Measurements from ENCODE around the gene AGFG1. TPM values are rescaled to one million over a fixed set of nuclear protein-coding genes. Genes with fewer than 3 reads are reported as not detected.

AGFG1 gene
- total RNA-seq, 1 donor from 2014 or later: 84.1 TPM

DNA sequence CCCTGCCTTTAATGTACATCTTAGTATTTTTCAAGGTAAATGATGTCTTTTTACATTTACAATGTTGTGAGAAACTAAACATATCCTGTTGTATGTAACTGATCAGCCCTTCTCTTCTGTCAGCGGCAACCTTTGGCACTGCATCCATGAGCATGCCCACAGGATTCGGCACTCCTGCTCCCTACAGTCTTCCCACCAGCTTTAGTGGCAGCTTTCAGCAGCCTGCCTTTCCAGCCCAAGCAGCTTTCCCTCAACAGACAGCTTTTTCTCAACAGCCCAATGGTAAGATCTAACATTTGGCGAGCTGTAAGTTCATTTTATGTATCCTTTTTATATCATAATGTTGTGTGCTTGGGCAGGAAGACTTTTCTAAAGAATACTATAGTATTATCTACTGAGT lies 79.9 kb downstream of the AGFG1 start:
- Histone ChIP-seq H3K36me3 (ENCODE audit: insufficient read depth, low read length) (peaks cover 26% of the 10 kb centered on the region), H3K9me3 (ENCODE audit: insufficient read depth, low read depth, low read length) (no peaks in the 10 kb centered on the region), H3K27ac (ENCODE audit: low read depth, low read length) (no peak overlapping the region), H2AFZ (ENCODE audit: low read depth, low read length) (no peak overlapping the region), H3K9ac (ENCODE audit: low read length) (no peak overlapping the region), H3K79me2 (ENCODE audit: insufficient read depth, low read length) (peaks cover 1% of the 10 kb centered on the region), H3K4me2 (ENCODE audit: low read length) (no peak overlapping the region), H3K4me1 (ENCODE audit: insufficient read depth, low read length) (no peaks in the 10 kb centered on the region), H3K27me3 (ENCODE audit: insufficient read depth, low read length) (no peaks in the 10 kb centered on the region), H4K20me1 (ENCODE audit: insufficient read depth, low read length) (peaks cover 9% of the 10 kb centered on the region), H3K4me3 (ENCODE audit: insufficient read depth, low read depth, low read length) (no peak overlapping the region)
- DNase-seq (ENCODE audit: low read depth) (no peak), FAIRE-seq (no peak)
- TF ChIP-seq, protein P1, sequence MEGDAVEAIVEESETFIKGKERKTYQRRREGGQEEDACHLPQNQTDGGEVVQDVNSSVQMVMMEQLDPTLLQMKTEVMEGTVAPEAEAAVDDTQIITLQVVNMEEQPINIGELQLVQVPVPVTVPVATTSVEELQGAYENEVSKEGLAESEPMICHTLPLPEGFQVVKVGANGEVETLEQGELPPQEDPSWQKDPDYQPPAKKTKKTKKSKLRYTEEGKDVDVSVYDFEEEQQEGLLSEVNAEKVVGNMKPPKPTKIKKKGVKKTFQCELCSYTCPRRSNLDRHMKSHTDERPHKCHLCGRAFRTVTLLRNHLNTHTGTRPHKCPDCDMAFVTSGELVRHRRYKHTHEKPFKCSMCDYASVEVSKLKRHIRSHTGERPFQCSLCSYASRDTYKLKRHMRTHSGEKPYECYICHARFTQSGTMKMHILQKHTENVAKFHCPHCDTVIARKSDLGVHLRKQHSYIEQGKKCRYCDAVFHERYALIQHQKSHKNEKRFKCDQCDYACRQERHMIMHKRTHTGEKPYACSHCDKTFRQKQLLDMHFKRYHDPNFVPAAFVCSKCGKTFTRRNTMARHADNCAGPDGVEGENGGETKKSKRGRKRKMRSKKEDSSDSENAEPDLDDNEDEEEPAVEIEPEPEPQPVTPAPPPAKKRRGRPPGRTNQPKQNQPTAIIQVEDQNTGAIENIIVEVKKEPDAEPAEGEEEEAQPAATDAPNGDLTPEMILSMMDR (IDR thresholded peaks at IDR 0.05; ENCODE audit: insufficient read depth, low read depth, low read length): no peak
- TF ChIP-seq EZH2 (IDR thresholded peaks at IDR 0.05; ENCODE audit: insufficient read depth, low read length): no peak
- H3K4me3 Mint-ChIP-seq (ENCODE audit: unreplicated experiment): no peak overlapping the region
- H3K4me1 Mint-ChIP-seq (ENCODE audit: low read depth, unreplicated experiment): peaks cover 2% of the 10 kb centered on the region
- peaks cover 7% of the 10 kb centered on the region for H3K36me3 Mint-ChIP-seq (ENCODE audit: low read depth, unreplicated experiment)
- H3K9me3 Mint-ChIP-seq (ENCODE audit: unreplicated experiment): no peaks in the 10 kb centered on the region
- H3K27me3 Mint-ChIP-seq (ENCODE audit: low read depth, unreplicated experiment): no peaks in the 10 kb centered on the region
- H3K27ac Mint-ChIP-seq (ENCODE audit: unreplicated experiment): no peak overlapping the region

DNA sequence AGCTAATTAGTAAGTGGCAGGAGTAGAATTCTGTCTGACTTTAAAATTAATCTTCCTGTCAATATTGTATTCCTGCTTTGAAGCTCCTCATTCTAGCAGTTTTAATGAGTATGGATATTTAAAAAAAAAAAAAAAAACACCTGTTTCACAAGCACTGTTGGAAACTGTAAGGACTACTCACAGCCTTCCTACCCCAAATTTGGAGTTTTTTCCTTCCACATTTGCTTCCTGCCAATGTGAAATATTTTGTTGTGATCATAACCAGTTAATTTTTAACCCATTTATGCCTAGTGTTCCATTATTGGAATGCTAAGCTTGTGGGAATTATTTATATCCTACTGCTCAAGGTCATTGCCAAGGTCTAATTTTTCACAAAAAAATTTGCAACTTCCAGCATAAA lies 90.6 kb downstream of the AGFG1 start:
- no peak for FAIRE-seq
- H3K4me3 Mint-ChIP-seq (ENCODE audit: unreplicated experiment): no peak overlapping the region

DNA sequence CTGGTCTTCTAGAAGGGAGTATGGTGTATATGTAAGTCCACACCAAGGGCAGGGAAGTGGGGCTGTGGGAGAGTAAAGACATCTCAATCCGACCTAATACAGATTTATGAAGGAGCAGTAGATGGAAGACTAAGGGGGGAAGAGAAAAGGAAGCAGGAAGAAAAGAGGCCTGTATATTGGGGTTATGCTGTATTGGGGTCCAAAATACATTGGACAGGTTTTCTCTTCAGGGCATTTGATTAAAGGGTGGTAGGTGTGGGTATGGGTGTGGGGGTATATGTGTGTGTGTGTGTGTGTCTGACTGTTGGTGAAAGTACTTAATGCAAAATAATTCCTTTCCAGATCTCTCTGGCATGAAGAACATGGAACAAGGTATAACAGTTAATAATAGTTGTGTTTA lies 93.1 kb downstream of the AGFG1 start:
- Histone ChIP-seq H3K79me2 (ENCODE audit: insufficient read depth, low read length) (no peaks in the 10 kb centered on the region), H3K36me3 (ENCODE audit: insufficient read depth, low read length) (no peaks in the 10 kb centered on the region), H3K4me1 (ENCODE audit: insufficient read depth, low read length) (no peaks in the 10 kb centered on the region), H4K20me1 (ENCODE audit: insufficient read depth, low read length) (no peaks in the 10 kb centered on the region), H3K4me2 (ENCODE audit: low read length) (no peak overlapping the region), H3K4me3 (ENCODE audit: insufficient read depth, low read depth, low read length) (no peak overlapping the region), H3K9me3 (ENCODE audit: insufficient read depth, low read depth, low read length) (no peaks in the 10 kb centered on the region), H3K27me3 (ENCODE audit: insufficient read depth, low read length) (no peaks in the 10 kb centered on the region), H2AFZ (ENCODE audit: low read depth, low read length) (no peak overlapping the region), H3K9ac (ENCODE audit: low read length) (no peak overlapping the region), H3K27ac (ENCODE audit: low read depth, low read length) (no peak overlapping the region)
- Mint-ChIP-seq H3K4me3 (ENCODE audit: unreplicated experiment) (no peak overlapping the region), H3K36me3 (ENCODE audit: low read depth, unreplicated experiment) (peaks cover 5% of the 10 kb centered on the region), H3K9me3 (ENCODE audit: unreplicated experiment) (no peaks in the 10 kb centered on the region), H3K27ac (ENCODE audit: unreplicated experiment) (no peak overlapping the region), H3K4me1 (ENCODE audit: low read depth, unreplicated experiment) (peaks cover 2% of the 10 kb centered on the region), H3K27me3 (ENCODE audit: low read depth, unreplicated experiment) (no peaks in the 10 kb centered on the region)
- FAIRE-seq (no peak), DNase-seq (ENCODE audit: low read depth) (no peak)
- no peak for TF ChIP-seq EZH2 (IDR thresholded peaks at IDR 0.05; ENCODE audit: insufficient read depth, low read length)
- TF ChIP-seq, protein P1 (IDR thresholded peaks at IDR 0.05; ENCODE audit: insufficient read depth, low read depth, low read length): no peak

More for the DNA sequence above, 90.6 kb downstream of the AGFG1 start:
- H2AFZ ChIP-seq (ENCODE audit: low read depth, low read length): no peak overlapping the region
- H3K36me3 ChIP-seq (ENCODE audit: insufficient read depth, low read length): no peaks in the 10 kb centered on the region
- no peaks in the 10 kb centered on the region for H3K4me1 Mint-ChIP-seq (ENCODE audit: low read depth, unreplicated experiment)
- no peaks in the 10 kb centered on the region for H3K9me3 ChIP-seq (ENCODE audit: insufficient read depth, low read depth, low read length)
- no peaks in the 10 kb centered on the region for H3K9me3 Mint-ChIP-seq (ENCODE audit: unreplicated experiment)
- no peaks in the 10 kb centered on the region for H3K27me3 Mint-ChIP-seq (ENCODE audit: low read depth, unreplicated experiment)
- H3K9ac ChIP-seq (ENCODE audit: low read length): no peak overlapping the region
- H3K36me3 Mint-ChIP-seq (ENCODE audit: low read depth, unreplicated experiment): peaks cover 5% of the 10 kb centered on the region
- H3K4me2 ChIP-seq (ENCODE audit: low read length): no peak overlapping the region
- H4K20me1 ChIP-seq (ENCODE audit: insufficient read depth, low read length): no peaks in the 10 kb centered on the region
- H3K79me2 ChIP-seq (ENCODE audit: insufficient read depth, low read length): no peaks in the 10 kb centered on the region
- no peak overlapping the region for H3K4me3 ChIP-seq (ENCODE audit: insufficient read depth, low read depth, low read length)
- no peak overlapping the region for H3K27ac Mint-ChIP-seq (ENCODE audit: unreplicated experiment)
- H3K4me1 ChIP-seq (ENCODE audit: insufficient read depth, low read length): no peaks in the 10 kb centered on the region
- DNase-seq (ENCODE audit: low read depth): no peak
- H3K27ac ChIP-seq (ENCODE audit: low read depth, low read length): no peak overlapping the region
- TF ChIP-seq EZH2 (IDR thresholded peaks at IDR 0.05; ENCODE audit: insufficient read depth, low read length): no peak
- TF ChIP-seq, protein P1 (IDR thresholded peaks at IDR 0.05; ENCODE audit: insufficient read depth, low read depth, low read length): no peak
- H3K27me3 ChIP-seq (ENCODE audit: insufficient read depth, low read length): no peaks in the 10 kb centered on the region

Measured in astrocyte (in vitro differentiated cells and primary cell).